ENCODE data around the gene CNTNAP2. TPM values are rescaled to one million over a fixed set of nuclear protein-coding genes. Genes with fewer than 3 reads are reported as not detected.
"Not testable (repeated sequence)": the region's sequence is repeated elsewhere in the genome, so short reads cannot be mapped to it uniquely, and the experiment has no call there.

CNTNAP2 gene
- total RNA-seq, 1 experiment from 2014 or later = 0.07 TPM

DNA sequence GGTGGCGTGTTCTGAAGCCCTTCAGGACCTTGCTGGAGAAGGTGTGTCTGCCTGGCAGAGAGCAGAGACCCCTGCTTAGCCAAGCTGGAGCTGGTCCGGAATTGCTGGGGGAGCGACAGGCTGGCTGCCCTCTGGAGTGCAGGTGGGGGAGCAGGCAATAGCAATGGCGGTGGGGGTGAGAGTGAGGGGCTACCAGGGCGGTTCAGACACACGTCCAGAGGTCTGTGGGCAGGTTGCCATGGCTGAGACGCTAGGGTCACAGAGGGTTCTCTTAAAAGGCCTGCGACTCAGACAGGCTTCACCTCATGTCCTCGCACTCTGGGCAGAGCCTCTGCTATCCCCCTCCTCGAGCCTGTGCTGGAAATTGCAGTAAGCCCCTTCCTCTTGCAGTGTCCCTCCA, 2144.9 kb downstream of the CNTNAP2 start:
- no peak for DNase-seq (ENCODE audit: low spot score)

DNA sequence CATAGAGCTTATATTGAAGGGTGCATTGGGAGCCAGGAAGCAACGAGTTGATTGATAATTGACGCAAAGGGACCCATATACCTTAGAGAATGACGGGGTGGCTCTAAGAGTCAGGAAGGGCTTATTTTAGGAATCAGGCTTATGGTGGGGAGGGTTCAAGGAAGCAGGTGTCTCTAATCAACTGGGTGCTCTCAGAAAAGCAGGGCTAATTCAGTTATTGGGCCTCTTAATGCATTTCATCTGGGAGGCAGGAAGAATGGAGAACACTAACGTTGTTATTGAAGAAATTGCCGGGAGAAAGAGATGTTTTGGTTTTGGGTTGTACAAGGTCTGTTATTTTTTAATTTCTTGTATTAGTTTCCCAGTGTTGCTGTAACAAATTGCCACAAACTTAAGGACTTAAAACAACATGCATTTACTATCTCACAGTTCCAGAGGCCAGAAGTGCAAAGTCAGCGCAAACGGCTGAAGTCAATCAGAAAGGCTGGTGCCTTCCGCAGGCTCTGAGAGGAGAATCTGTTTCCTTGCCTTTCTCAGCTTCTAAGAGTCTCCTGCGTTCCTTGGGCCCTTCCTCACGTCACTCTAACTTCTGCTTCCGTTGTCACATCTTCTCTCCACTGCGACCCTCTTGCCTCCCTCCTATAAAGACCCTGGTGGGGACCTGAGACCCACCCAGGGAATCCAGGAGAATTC, 2145.5 kb downstream of the CNTNAP2 start:
- DNase-seq (ENCODE audit: low spot score) = no peak

DNA sequence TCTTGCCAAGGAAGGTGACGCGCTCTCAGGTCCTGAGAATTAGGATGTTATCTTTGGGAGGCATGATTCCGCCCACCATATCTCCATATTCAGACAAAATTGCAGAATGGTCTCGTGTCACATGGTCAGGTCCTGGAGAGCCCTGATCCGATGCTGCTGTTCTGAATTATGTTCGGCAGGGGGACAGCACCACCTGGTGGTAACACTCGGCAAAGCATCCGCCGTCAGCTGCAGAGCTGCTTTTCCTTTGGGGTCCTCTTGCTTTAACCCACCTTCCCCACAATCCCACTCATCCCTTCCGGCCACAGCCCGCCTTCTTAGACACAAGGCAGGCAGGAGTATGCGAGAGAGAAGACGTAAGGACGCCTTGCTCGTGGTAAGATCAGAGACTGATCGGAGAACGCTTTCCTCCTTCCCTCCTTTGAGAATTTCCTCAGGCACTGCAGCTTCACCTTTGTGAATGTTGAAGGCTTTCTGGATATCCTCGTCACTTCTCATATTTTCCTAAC, 2146.2 kb downstream of the CNTNAP2 start:
- DNase-seq (ENCODE audit: low spot score) = peak; percentile 14

DNA sequence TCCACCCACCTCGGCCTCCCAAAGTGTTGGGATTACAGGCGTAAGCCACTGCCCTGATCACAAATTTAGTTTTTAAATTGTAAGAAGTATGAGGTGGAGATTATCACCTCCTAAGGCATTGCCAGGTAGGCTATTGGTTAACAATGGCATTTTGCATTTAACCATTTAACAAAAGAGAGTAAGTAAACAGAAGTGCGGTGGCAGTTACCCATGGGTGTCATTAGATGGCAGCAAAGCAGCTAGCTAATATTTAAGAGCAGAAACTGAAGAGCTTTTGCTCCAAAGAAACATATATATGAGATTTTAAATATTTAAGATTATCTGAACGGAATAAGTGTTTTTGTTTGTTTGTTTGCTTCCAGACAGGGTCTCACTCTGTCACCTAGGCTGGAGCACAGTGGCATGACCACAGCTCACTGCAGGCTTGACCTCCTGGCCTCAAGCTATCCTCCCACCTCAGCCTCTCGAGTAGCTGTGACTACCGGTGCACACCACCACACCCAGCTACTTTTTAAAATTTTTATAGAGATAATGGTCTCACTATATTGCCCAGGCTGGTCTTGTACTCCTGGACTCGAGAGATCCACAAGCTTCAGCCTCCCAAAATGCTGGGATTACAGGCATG, 2148.4 kb downstream of the CNTNAP2 start:
- DNase-seq (ENCODE audit: low spot score) = peak; percentile 35

DNA sequence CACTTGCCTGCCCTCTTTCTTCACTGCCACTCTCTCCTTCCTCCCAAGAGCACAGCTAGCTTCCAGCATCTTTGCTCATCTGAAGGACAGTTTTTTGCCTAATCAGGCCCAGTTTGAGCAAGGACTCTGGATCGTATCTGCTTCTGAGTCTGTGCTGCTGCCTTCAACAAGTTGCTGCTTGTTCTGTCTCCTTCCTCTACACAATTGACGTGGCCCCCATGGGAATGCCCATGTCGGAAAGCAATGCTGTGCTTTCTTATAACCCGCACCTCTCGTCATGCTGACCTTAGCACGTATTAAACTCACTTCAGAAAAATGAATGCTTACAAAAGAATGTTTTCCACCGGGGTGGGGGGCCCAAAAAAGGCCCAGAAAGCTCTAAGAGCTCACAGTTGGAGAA, 2149.3 kb downstream of the CNTNAP2 start:
- no peak for DNase-seq (ENCODE audit: low spot score)

DNA sequence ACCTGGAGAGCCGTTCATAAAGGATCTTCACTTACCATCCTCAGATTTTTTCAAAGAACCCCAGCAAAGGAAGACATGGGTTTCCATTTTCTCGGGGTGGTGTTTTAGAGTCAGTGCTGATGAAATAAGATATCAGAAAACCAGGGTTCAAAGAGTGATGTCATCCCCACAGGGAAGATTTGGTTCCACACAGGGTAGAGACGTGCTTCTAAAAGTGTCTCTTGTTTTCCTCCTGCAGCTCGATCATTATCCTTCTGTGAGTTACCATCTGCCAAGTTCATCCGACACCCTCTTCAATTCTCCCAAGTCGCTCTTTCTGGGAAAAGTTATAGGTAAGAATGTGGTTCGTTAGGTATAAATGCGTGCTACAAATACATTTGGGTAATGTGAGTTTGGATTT, 2150.2 kb downstream of the CNTNAP2 start:
- DNase-seq (ENCODE audit: low spot score) = no peak

DNA sequence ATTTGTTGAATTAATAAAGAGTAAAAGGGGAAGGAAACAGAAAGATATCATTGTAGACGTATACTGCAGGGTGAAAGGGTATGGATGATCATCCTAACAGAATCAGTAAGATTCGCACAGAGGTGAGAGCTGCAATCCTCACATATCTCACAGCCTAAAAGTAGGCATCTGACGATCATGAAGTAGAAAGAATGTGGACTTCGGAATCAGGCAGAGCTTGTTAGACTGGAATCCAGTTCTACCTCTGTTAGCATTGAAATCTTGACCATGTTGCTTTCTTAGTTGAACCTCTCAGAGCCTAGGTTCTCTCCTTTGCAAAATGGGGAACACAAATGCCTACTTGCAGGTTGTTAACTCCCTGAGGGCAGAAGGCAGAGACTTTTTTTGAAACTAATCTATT, 2154.0 kb downstream of the CNTNAP2 start:
- DNase-seq (ENCODE audit: low spot score) = no peak

DNA sequence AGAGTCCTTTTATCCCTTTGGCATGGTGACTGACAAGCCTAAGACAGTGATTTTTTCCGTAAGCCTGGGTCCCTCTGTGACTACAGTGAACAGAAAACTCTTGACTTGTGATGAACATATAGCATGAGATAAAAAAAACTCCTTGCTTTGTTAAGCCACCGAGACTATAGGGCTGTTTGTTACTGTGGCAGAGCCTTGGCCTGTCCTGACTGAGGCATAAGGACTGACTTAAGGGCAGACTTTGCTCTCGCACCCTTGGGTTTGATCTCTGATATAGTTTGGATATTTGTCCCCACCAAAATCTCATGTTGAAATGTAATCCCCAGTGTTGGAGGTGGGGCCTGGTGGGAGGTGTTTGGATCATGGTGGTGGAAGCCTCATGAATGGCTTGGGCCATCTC, 2157.5 kb downstream of the CNTNAP2 start:
- no peak for DNase-seq (ENCODE audit: low spot score)

DNA sequence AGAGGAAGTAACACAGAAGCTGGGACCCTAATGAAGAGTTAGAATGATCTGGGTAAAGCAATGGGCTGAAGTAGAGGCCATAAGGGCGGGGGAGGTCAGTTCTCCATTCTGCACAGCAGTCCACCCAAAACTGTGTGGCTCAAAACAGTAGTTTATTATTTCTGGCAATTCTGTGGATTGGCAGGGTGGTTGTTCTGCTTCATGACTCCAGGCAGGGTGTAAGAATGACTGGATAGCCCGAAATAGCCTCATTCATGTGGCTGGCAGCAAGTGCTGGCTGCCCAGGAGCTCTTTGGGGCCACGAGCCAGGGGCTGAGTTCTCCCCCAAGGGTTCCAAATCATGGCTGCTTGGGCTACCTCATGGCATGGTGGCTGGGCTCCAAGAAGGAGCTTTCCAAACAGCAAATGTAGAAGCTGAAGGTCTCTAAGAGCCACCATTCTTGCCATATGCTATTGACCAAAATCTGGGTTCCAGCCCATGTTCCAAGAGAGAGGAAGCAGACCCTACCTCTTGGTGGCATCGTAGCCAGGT, 2158.8 kb downstream of the CNTNAP2 start:
- DNase-seq (ENCODE audit: low spot score) = no peak

DNA sequence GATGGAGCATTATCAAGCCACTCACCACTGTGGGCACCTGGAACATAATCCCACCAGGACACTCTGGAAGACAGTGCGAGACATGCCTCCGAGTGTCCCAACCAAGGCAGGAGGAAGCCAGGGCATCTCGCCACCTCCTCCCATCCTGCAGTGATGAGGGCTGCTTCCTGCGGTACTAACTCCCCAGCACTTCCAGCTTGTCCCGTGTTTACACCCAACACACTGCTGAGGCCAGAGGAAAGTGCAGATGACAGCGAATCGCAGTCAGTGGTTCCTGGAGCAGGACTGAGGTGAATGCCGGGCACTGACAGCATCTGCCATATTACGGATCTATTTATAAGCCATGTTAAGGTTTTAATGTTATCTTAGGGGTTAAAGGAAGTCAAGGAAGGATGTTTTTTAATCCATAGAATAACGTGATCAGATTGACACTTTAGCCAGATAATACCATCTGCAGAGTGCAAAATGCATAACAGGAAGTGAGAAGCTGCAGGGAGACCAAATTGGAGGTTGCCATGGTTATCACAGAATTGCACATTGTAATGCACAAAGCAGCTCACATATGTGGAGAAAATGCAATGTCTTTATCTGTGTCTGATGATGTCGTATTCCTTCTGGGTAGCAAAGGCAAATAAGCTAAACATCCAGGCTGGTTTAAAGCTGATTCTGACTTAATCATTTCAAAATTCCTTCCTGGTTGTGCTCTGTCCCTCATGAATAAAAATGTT, 2159.9 kb downstream of the CNTNAP2 start:
- DNase-seq (ENCODE audit: low spot score) = no peak

DNA sequence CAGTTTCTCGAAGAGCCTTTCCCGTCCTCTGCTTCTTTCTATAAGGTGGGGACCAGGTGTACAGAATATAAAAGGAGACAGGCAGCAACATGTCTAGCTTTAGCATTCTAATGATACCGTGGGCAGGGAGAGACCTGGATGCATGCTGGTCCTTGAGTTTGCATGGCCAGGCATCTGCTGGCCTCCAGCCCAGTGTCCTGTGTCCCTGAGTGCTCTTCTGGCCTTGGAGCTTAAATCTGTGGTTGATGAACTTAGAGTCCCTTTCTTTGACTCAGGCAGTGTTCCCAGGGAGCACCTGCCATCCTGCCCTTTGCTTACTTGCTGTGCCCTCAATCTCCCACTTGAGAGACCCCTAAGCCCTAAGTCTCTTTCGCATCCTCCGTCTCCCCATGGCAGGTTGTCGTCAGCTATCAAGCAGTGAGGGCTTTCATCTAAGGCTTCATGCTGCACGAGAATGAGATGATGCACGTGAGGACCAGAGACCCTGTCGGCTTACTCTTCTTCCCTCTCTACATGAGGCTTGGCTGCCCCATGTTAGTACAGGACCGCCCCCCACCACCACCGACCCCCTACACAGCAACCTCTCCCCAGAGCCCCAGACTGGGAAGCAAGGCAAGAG, 2160.6 kb downstream of the CNTNAP2 start:
- no peak for DNase-seq (ENCODE audit: low spot score)

DNA sequence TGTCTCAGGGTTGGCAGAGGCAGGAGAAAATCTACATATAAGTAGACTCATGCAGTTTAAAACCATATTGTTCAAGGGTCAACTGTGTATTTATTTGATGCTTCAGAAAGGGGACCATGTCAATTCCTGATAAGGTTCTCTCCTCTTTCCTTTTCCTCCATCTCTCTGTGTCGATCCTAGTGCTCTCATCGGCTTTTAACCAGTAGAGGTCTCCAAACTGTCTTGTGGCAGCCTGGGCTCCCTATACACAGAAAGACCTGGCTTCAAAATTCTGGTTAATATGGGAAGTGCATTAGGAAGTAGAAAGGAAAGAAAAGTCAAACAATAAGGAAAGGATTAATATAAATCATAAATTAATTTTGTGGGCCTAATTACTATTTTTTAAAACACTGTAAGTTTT, 2169.5 kb downstream of the CNTNAP2 start:
- DNase-seq (ENCODE audit: low spot score) = peak; percentile 21

DNA sequence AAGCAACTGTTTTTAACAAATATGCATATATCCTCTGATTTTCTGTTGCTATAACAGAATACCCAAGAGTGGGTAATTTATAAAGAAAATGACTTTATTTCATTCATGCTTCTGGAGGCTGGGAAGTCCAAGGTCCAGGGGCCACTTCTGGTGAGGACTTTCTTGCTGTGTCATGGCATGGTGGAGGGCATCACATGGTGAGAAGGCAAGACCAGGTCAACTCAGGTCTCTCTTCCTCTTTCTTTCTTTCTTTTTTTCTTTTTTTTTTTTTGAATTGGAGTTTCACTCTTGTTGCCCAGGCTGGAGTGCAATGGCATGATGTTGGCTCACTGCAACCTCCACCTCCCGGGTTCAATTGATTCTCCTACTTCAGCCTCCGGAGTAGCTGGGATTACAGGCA, 2170.9 kb downstream of the CNTNAP2 start:
- no peak for DNase-seq (ENCODE audit: low spot score)

DNA sequence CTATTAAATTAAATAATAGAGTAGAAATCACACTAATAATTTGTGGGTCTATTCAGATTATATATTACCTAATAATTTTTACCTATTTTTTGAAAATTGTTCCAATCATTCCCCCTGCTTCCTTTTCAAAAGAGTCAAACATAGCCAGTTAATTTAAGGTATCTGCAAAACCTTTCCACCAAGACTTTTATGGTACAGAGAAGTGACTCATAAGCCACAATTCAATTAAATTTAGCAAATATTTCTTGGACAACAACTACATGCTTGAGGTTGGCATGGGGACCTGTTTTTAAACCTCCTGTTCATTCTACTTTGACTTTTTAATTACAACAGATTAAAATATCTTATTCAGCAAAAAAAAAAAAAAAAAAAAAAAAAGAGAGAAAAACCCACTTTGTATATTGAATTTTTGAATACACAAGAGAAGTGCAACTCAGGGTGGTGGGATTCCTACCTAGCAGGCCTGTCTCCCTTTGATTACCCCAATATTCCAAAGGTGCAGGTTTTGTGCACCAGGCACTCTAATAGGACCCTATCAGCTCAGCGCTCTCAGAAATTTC, 2172.1 kb downstream of the CNTNAP2 start:
- peak; percentile 23 for DNase-seq (ENCODE audit: low spot score)

DNA sequence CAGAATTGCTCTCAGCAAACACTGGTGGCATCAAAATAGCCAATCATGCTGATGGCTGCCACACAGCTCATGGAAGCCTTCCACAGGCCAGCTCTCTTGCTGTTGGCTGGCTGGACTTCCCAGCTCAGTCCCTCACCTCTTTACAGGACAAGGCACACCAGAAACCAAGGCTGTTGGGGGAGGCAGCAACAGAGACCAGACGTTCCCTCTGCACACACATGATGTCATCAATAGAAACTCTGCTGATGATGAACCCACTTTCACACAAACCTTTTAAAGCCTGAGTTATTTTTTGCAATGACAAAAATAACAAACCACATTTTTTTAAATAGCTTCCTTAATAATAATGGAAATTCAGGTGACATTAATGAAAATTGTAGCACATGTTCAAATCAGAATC, 2173.0 kb downstream of the CNTNAP2 start:
- DNase-seq (ENCODE audit: low spot score) = no peak

DNA sequence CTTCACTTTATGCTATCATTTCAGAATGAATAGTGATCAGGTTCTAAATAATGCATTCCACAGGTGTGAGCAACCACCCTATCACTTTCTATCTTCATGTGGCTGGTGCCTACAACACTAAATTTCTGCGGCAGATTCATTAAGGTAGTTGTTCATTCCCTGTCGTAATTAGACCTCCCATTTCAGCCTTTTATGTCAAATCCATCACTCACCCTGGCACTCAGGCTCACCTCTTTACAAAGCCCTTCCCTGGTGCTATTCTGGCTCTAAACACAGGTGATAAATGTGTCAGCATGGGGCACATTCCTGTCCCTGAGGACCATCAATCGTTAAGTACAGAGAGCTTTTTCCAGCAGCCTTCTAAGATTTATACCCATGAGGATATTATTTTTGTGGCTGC, 2173.9 kb downstream of the CNTNAP2 start:
- DNase-seq (ENCODE audit: low spot score) = no peak

DNA sequence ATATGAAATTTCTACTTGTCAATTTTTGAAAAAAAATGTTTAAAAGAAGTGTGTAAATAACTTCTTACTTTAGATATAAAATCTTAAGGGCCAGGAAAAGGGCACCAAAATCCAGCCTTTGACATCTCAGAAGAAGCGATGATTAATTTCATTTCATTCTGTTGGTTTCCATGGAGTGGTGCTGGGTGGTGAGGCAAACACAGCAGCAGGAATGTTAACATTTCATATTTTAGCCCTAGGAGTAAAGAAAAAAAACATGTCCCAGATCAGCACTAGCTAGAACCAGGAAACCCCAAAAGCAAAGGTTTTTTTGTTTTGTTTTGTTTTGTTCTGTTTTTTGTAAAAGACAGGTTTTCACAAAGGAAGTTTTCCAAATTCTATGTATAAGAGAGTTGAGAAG, 2175.2 kb downstream of the CNTNAP2 start:
- DNase-seq (ENCODE audit: low spot score) = no peak

DNA sequence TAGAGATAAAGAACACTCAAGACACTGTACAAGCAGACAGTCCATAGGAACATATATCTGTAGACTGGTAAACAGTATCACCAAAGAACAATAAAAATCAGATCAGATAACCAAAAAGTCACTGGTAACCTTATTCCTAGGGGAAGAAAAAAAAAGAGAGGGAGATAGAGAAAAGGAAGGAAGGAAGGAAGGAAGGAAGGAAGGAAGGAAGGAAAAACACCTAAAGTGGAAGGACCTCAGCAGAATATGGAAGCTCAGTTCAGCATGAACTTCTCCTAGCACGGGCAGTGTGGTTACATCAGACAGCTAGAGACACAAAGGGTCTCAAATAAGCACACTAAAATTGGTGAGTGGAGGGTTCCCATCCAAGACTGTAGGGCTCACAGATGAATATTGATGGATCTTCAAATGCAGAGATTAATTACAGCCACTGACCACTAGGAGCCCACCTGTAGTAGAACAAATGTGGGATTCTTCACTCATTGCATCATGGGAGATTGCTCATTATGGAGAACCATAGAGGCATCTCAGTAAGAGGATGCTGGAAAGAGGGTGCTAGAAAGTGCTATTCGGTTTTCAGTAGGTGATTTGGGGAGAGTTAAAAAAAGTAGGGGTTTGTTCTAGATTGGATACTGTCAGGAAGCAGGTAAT, 2180.5 kb downstream of the CNTNAP2 start:
- DNase-seq (ENCODE audit: low spot score) = no peak

DNA sequence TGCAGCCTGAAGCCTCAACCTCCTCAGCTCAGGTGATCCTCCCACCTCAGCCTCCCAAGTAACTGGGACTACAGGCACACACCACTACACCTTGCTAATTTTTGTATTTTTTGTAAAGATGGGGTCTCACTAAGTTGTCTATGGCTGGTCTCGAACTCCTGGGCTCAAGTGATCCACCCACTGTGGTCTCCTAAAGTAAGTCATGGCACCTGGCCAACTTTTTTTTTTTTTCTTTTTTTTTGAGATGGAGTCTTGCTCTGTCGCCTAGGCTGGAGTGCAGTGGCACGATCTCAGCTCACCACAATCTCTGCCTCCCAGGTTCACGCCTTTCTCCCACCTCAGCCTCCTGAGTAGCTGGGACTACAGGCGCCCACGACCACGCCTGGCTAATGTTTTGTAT, 2182.2 kb downstream of the CNTNAP2 start:
- DNase-seq (ENCODE audit: low spot score) = not testable (repeated sequence)

DNA sequence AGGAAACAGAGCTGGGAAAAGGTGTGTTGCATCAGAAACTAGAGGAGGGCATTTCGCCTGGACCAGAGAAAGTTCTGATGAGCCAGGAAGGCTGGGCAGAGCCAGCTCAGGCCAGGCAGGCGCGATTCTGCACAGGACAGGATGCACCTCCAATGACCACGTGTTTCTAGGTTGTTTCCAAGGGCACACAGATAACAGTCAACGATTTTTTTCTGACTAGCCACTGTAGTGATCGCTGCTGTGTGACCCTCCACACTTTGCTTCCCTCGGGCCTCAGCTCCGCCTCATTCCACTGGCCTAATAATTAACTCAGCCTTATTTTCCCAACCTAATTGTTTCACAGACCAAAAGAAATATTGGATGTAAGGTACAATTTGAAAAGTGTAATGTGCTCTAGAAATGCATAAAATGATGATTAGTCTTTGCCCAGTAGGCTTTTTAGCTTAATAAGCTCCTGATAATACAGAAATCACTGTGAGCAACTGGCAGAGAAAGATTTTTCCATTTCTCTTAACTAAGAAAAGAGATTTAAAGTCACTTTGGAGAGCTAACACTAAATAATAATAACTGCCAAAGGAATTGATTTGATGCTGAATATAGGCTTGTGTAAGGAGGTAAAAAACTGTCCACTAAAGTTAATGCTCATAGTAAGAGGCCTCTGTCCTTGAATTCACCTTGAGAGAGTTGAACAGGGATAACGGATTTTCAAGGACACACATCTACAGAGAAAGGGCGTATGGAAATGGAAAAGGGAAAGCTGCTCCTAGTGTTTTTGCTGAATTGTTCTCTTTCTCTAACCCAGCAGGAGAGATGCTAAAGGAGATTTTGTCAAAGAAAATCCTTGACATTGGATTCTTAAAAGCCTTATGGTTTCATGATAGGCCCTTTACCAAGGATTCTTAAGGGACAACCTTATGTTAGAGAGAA, 2183.0 kb downstream of the CNTNAP2 start:
- no peak for DNase-seq (ENCODE audit: low spot score)

Measured in A172 (cell line).